Psoas muscle (tissue), 8 donors: ENCODE data around the gene NMUR2. TPM values are rescaled to one million over a fixed set of nuclear protein-coding genes. Genes with fewer than 3 reads are reported as not detected.

Source experiments
- ATAC-seq, 4 donors: fragments of 200-7000 bp; cut with Tn5 transposase; one replicate each; pipeline ENCODE4 v1.9.1; 2020; ENCODE audit warnings: moderate library complexity in 3 of 4, mild to moderate bottlenecking in 2 of 4
- DNase-seq, 2 donors: peaks; one replicate each; pipeline ENCODE4 v3.0.0-alpha.2; 2020
- H3K27ac ChIP-seq: fragments of 200-600 bp; one replicate; pipeline ENCODE4 v1.8.0; 2022
- H3K27me3 ChIP-seq, 3 donors: fragments of 200-600 bp in 1 of 3; one replicate each; pipeline versions ENCODE4 v1.6.1 to v1.8.0; 2013 to 2022; ENCODE audit warnings: low read length in 2 of 3, mild to moderate bottlenecking in 2 of 3, moderate library complexity in 1 of 3; ENCODE audit not compliant: insufficient read depth in 3 of 3
- H3K36me3 ChIP-seq, 2 donors: fragments of 200-600 bp in 1 of 2; one replicate each; pipeline versions ENCODE4 v1.6.1 to v1.8.0; 2013 to 2022; ENCODE audit warnings: low read depth in 1 of 2, mild to moderate bottlenecking in 1 of 2, moderate library complexity in 1 of 2; ENCODE audit not compliant: insufficient read depth in 1 of 2
- H3K4me1 ChIP-seq: fragments of 200-600 bp; one replicate; pipeline ENCODE4 v1.8.0; 2022
- H3K4me3 ChIP-seq: fragments of 200-600 bp; one replicate; pipeline ENCODE4 v1.8.0; 2022; ENCODE audit warnings: mild to moderate bottlenecking
- H3K9me3 ChIP-seq: fragments of 200-600 bp; one replicate; pipeline ENCODE4 v1.8.0; 2022
- WGBS, 3 donors: extraction: QIAGEN DNeasy Blood & Tissue Kit; methylation state at CpG; one replicate each; pipeline versions ENCODE4 v1.1.6 to v1.1.7; 2013; 5-methylcytosine and 5-hydroxymethylcytosine counted together
- intact Hi-C, 2 donors: fragments of 100-400 bp; cut with DNase I; formaldehyde crosslinking; loops; one replicate each; pipeline versions ENCODE4 v1.11.0 to v1.14.2; 2022
- polyA plus RNA-seq, 3 donors: library from polyadenylated mRNA; stranded (reverse); fragments of 200-250 nt; gene quantifications; one replicate each; pipeline ENCODE4 v1.2.3, GENCODE V29; 2013
- total RNA-seq, 4 donors: library from RNA; stranded (reverse); fragmentation: NEBNext Ultra II Directional in 2 of 4; extraction: Animal tissue kit (Norgen Biotek cat#: 25700) in 2 of 4; gene quantifications; one replicate each; pipeline versions ENCODE4 v1.2.1 to v1.2.4, GENCODE V29; 2021 to 2023
- TF ChIP-seq, protein P1 (sequence below): fragments of 200-600 bp; IDR thresholded peaks from one replicate; pipeline ENCODE4 v1.8.0; 2022; ENCODE audit warnings: antibody characterized with exemption
- donor health status: healthy with polysubstance abuse.
- donor health status: DM: no; HTN: no; CAD: no; lungs with moderate emphysema.
- donor health status: Bipolar disorder and iron deficiency.
- donor health status: healthy.
- donor health status: DM: yes; HTN: yes; CAD: no.
- donor health status: DM: no; HTN: no; CAD: no.
- donor health status: DM: no; HTN: no; CAD: no.
- donor health status: DM: yes; HTN: yes; CAD: no.

NMUR2 gene
- total and polyA plus RNA-seq, 7 donors = not detected

DNA sequence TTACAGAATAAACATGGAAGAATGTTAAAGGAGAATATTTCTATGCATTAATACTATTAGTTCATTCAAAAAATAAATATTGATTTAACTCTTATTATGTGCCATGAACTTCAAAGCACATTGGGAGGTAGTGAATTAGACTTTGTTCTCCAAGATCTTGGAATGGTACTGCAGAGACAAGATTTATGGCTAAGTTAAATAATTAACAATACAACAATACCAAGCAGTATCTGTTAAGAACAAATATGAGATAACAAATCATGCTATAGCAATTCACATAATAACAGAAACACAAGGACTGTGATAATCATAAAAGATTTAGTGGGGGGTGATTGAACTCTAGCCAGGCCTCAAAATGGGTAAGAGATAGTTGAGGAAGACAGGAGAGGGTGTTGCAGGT, 11.6 kb downstream of the NMUR2 start:
- intact Hi-C loops = no loop called here
- no peak overlapping the region for H3K27ac ChIP-seq
- H3K36me3 ChIP-seq = no peaks in the 10 kb centered on the region
- no peak overlapping the region for H3K4me3 ChIP-seq
- H3K4me1 ChIP-seq = no peaks in the 10 kb centered on the region
- DNase-seq = no peak
- H3K27me3 ChIP-seq = no peaks in the 10 kb centered on the region
- TF ChIP-seq, protein P1, sequence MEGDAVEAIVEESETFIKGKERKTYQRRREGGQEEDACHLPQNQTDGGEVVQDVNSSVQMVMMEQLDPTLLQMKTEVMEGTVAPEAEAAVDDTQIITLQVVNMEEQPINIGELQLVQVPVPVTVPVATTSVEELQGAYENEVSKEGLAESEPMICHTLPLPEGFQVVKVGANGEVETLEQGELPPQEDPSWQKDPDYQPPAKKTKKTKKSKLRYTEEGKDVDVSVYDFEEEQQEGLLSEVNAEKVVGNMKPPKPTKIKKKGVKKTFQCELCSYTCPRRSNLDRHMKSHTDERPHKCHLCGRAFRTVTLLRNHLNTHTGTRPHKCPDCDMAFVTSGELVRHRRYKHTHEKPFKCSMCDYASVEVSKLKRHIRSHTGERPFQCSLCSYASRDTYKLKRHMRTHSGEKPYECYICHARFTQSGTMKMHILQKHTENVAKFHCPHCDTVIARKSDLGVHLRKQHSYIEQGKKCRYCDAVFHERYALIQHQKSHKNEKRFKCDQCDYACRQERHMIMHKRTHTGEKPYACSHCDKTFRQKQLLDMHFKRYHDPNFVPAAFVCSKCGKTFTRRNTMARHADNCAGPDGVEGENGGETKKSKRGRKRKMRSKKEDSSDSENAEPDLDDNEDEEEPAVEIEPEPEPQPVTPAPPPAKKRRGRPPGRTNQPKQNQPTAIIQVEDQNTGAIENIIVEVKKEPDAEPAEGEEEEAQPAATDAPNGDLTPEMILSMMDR = no peak
- no peak for ATAC-seq
- H3K9me3 ChIP-seq = no peaks in the 10 kb centered on the region

DNA sequence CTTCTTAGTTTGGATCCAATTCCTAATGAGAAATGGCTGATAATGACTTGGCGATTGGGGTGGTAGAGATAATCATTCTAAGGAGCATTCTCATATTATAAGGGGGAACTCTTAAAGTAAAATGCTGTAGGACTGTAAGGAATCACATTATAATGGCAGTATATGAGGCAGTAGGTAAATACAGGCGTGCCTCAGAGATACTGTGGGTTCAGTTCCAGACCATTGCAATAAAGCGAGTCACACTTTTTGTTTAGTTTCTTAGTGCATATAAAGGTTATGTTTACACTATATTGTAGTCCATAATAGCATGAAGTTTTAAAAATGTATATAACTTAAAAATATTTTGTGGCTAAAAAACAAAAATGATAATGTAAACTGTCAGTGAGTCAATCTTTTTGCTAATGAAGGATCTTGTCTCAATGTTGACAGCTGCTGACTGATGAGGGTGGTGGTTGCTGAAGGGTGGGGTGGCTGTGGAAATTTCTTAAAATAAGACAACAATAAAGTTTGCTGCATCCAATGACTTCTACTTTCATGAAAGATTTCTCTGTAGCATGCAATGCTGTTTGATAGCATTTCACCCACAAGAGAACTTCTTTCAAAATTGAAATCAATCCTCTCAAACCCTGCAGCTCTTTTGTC, 15.8 kb downstream of the NMUR2 start:
- 64 to 79% (median 77%) methylated on average over 3 of the region's 3 CpGs for WGBS, 3 donors
- TF ChIP-seq, protein P1 = no peak

DNA sequence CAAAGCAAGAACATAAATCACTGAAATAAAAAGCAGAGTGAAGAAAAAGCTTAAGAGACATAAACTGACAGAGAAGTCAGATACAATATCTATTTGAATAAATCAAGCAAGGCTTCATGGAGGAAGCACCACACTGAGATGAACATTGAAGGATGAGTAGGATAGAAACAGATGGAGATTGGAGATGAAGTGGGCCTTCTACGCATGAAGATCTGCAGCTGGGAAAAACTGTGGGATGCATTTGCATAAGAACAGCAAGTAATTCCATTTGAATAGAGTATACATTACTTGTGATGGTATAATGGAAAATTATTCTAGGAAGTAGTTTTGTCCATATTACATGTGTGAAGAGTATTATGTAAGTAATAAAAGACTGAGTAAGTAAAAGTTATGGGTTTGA, 16.5 kb downstream of the NMUR2 start:
- DNase-seq (no peak), ATAC-seq (no peak)
- TF ChIP-seq, protein P1 = no peak
- Histone ChIP-seq H3K4me1 (no peaks in the 10 kb centered on the region), H3K27me3 (no peaks in the 10 kb centered on the region), H3K4me3 (no peak overlapping the region), H3K9me3 (no peaks in the 10 kb centered on the region), H3K27ac (no peak overlapping the region), H3K36me3 (no peaks in the 10 kb centered on the region)
- 44 to 88% (median 48%) methylated on average over 1 of the region's 1 CpG for WGBS, 3 donors
- intact Hi-C loops = no loop called here

More for the DNA sequence above, 15.8 kb downstream of the NMUR2 start:
- Histone ChIP-seq H3K4me3 (no peak overlapping the region), H3K9me3 (no peaks in the 10 kb centered on the region), H3K36me3 (no peaks in the 10 kb centered on the region), H3K27me3 (no peaks in the 10 kb centered on the region), H3K4me1 (no peaks in the 10 kb centered on the region), H3K27ac (no peak overlapping the region)
- intact Hi-C loops = no loop called here
- ATAC-seq (no peak), DNase-seq (no peak)

DNA sequence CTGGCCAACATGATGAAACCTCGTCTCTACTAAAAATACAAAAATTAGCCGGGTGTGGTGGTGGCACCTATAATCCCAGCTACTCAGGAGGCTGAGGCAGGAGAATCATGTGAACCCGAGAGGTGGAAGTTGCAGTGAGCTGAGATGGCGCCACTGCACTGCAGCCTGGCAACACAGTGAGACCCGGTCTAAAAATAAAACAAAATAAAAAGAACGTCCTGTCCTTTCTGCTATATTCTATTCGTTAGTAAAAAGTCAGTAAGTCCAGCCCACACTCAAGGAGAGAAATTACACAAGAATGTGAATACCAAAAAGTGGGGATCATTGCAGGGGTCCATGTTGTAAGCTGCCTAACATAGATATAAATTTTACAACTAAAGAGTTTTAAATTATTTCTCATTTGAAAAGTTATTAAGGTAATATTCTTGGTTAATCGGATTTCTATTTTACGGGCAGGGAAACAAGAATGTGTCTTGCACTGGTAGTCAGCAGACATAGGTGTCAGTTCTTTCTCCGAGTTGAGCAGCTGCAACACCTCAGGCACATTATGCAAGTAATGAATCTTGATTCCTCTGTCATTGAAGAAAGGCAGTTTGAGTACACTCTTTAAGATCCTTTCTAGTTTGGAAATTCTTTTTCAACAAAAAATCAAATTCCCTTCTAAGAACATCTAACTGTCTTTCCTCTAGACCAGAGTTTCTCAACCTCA, 24.5 kb downstream of the NMUR2 start:
- Histone ChIP-seq H3K9me3 (no peaks in the 10 kb centered on the region), H3K27me3 (no peaks in the 10 kb centered on the region), H3K36me3 (no peaks in the 10 kb centered on the region), H3K4me3 (no peak overlapping the region), H3K4me1 (no peaks in the 10 kb centered on the region), H3K27ac (no peak overlapping the region)
- 71 to 81% (median 78%) methylated on average over 10 of the region's 10 CpGs for WGBS, 3 donors
- DNase-seq (no peak), ATAC-seq (no peak)
- intact Hi-C loops = no loop called here
- TF ChIP-seq, protein P1 = no peak
